HUES6 (cell line): Measurements from ENCODE around the gene RPS6KL1.
"Not testable (repeated sequence)": the region's sequence is repeated elsewhere in the genome, so short reads cannot be mapped to it uniquely, and the experiment has no call there.

Experiments
- H3K27ac ChIP-seq: 2 replicates; pipeline ENCODE4 v1.7.0; 2013; ENCODE audit warnings: low read depth, mild to moderate bottlenecking, low read length, inconsistent platforms
- H3K27me3 ChIP-seq: 2 replicates; pipeline ENCODE4 v1.6.1; 2013; ENCODE audit warnings: low read length; ENCODE audit not compliant: control insufficient read depth, insufficient read depth
- H3K36me3 ChIP-seq: 2 replicates; pipeline ENCODE4 v1.6.1; 2013; ENCODE audit warnings: low read length; ENCODE audit not compliant: control insufficient read depth, insufficient read depth
- H3K4me1 ChIP-seq: 2 replicates; pipeline ENCODE4 v1.6.1; 2013; ENCODE audit warnings: low read length; ENCODE audit not compliant: control insufficient read depth, insufficient read depth
- H3K4me3 ChIP-seq: 2 replicates; pipeline ENCODE4 v1.5.1; 2013; ENCODE audit warnings: low read depth, low read length
- H3K9ac ChIP-seq: one replicate; pipeline ENCODE4 v1.6.1; 2013; ENCODE audit warnings: mild to moderate bottlenecking, low read length
- H3K9me3 ChIP-seq: 2 replicates; pipeline ENCODE4 v1.6.1; 2013; ENCODE audit warnings: low read depth, low read length; ENCODE audit not compliant: control insufficient read depth, insufficient read depth

RPS6KL1 gene

DNA sequence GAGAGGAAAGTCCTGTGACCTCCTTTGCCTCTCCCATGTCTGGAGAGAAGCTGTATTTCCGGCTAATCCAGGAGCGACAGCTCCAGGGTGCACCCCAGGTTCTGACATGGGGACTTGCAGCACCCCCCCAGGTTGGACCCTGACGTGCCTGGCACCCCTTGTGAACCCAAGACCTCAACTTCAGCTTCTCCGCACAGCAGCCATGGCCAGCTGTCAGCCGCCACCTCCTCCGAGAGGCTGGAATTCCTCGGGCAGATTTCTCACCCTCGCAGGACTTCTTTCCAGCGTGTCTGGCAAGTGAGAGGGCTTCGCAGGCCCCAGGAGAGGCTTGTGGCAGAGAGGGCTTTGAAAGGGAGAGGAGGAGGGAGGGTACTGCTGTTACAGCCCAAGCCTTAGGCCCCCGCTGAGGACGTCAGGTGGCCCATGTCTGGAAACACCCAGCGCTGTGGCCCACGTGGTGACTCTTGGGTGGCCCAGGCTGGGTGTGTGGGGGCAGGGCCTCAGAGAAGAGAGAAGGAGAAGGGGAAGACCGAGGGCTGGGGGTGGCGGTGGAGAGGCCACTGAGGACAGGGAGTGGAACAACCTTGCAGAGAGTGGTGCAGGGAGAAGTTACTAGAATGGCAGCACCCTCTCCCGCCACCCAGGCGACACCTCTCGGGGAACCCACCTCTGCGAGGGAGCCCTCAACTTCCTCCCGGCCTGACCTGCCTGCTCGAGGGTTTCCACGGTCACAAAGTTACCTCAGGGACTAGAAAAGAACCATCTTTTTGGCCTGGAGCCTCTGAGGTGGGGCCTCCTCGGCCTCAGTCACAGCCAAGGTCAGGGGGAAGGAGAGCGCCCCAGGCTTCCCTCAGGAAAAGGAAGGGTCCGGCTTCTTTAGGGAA lies 11.7 kb upstream of the RPS6KL1 start:
- no peaks in the 10 kb centered on the region for H3K36me3 ChIP-seq

DNA sequence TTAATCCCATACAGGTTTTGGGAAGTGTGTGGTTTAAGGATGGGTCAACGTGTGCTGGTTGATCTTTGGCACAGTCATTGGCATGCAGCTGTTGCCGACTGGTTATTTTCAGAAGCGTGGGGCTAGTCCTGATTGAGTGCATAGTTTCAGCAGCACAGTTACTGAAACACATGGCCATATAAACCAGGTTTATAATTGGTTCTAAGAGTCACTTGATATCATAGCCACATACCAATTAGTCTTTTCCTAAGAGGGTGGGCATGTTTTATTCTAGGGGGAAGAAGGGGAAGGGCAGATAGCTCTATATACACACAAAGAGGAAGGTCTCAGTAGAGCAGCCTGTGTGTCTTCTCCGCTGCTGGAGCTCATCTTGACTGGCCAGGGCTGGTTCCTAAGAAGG lies 11.0 kb upstream of the RPS6KL1 start:
- Histone ChIP-seq H3K27ac (no peak overlapping the region), H3K4me1 (peaks cover 9% of the 10 kb centered on the region; the same call in 1 of the 2 replicates), H3K9me3 (no peaks in the 10 kb centered on the region), H3K36me3 (no peaks in the 10 kb centered on the region), H3K9ac (no peak overlapping the region), H3K27me3 (no peaks in the 10 kb centered on the region), H3K4me3 (no peak overlapping the region)

More for the DNA sequence above, 11.7 kb upstream of the RPS6KL1 start:
- H3K27me3 ChIP-seq, result no peaks in the 10 kb centered on the region
- no peak overlapping the region for H3K4me3 ChIP-seq
- peaks cover 10% of the 10 kb centered on the region; the same call in 1 of the 2 replicates for H3K4me1 ChIP-seq
- no peak overlapping the region for H3K9ac ChIP-seq
- H3K9me3 ChIP-seq, result no peaks in the 10 kb centered on the region
- H3K27ac ChIP-seq, result no peak overlapping the region

DNA sequence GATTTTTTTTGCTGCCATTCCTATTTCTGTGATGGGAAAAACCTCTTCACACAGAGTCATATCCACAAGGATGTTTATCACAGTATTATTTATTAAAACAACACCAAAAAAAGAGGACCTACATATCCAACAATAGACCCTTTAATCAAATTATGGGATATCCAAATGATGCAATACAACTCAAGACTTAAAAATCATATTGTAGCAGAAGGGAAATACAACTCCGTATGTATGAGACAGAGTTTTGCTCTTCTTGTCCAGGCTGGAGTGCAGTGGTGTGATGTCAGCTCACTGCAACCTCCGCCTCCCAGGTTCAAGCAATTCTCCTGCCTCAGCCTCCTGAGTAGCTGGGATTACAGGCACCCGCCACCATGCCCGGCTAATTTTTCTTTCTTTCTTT lies 9.9 kb upstream of the RPS6KL1 start:
- not testable (repeated sequence) for H3K27me3 ChIP-seq, H3K9ac ChIP-seq, H3K9me3 ChIP-seq, H3K36me3 ChIP-seq, H3K4me1 ChIP-seq, H3K4me3 ChIP-seq, H3K27ac ChIP-seq

DNA sequence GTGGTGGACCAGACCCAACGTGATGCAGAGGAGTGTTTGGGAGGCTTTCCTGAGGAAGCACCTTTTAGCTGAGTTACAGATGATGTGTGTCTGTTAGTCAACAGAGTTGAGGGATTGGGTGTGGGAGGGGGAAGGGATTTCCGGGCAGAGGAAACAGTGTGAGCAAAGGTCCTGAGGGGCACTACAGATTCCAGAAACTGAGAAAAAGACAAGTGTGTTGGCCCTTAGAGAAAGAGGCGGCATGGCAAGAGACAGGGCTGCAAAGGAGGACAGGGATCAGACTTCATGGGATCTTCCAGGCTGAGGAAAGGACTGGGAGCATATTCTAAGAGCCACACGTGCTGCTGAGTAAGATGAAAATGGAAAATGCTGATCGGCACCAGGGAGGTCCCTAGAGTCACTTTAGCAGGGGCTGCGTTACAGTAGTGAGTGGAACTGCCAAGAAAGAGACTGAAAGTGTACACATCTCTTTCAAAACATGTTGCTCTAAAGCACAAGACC lies 9.4 kb upstream of the RPS6KL1 start:
- Histone ChIP-seq H3K36me3 (no peaks in the 10 kb centered on the region), H3K27ac (no peak overlapping the region), H3K4me3 (no peak overlapping the region), H3K27me3 (no peaks in the 10 kb centered on the region), H3K9ac (no peak overlapping the region), H3K4me1 (peaks cover 9% of the 10 kb centered on the region; the same call in 1 of the 2 replicates), H3K9me3 (no peaks in the 10 kb centered on the region)

DNA sequence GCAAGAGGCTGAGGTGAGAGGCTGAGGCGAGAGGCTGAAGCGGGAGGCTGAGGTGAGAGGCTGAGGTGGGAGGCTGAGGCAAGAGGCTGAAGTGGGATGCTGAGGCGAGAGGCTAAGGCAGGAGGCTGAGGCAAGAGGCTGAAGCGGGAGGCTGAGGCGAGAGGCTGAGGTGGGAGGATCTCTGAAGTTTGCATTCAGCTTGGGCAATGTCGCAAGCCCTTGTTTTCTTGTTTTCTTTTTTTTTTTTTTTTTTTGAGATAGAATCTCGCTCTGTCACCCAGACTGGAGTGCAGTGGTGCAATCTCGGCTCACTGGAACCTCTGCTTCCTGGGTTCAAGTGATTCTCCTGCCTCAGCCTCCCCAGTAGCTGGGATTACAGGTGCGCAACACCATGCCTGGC lies 8.7 kb upstream of the RPS6KL1 start:
- H3K27ac ChIP-seq, H3K9ac ChIP-seq, H3K9me3 ChIP-seq, H3K4me3 ChIP-seq, H3K27me3 ChIP-seq, H3K4me1 ChIP-seq, H3K36me3 ChIP-seq: not testable (repeated sequence)

DNA sequence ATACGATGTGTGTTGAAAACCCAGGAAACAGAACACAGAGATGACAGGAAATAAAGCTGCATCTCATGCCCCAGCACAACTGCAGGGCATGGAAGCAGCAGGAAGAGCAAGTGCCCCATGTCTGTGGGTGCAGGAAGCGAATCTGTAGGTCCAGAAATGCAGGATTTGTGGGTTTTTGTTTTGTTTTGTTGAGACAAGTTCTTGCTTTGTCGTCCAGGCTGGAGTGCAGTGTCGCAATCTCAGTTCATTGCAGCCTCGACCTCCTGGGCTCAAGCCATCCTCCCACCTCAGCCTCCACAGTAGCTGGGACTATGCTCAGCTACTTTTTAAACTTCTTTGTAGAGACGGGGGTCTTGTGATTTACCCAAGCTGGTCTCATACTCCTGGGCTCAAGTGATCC lies 6.2 kb upstream of the RPS6KL1 start:
- H3K4me1 ChIP-seq, result no peaks in the 10 kb centered on the region; the same call in 1 of the 2 replicates

DNA sequence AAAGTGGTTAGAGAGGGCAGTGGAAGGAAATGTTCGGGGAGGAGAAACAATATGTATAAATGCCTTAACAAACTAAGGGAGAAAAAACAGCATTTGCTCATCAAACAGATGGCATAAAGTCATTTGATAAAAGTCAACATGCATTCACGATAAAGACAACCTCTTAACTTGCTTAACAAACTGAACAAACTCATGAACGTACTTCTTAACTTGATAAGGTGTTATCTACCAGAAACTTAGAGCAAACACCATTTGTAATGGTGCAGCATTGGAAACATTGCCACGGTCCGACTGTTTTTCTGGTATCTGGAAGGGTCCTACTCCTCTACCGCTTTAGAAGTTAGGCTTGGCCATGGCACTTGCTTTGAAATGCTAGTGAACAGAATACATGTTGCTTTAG lies 4.2 kb upstream of the RPS6KL1 start:
- Histone ChIP-seq H3K4me3 (no peak overlapping the region), H3K9ac (no peak overlapping the region), H3K9me3 (no peaks in the 10 kb centered on the region), H3K36me3 (no peaks in the 10 kb centered on the region), H3K4me1 (peaks cover 3% of the 10 kb centered on the region), H3K27me3 (peaks cover 3% of the 10 kb centered on the region; the same call in 1 of the 2 replicates), H3K27ac (no peak overlapping the region)

More for the DNA sequence above, 6.2 kb upstream of the RPS6KL1 start:
- Histone ChIP-seq H3K9ac (no peak overlapping the region), H3K27ac (no peak overlapping the region), H3K36me3 (no peaks in the 10 kb centered on the region), H3K9me3 (no peaks in the 10 kb centered on the region), H3K27me3 (no peaks in the 10 kb centered on the region), H3K4me3 (no peak overlapping the region)

DNA sequence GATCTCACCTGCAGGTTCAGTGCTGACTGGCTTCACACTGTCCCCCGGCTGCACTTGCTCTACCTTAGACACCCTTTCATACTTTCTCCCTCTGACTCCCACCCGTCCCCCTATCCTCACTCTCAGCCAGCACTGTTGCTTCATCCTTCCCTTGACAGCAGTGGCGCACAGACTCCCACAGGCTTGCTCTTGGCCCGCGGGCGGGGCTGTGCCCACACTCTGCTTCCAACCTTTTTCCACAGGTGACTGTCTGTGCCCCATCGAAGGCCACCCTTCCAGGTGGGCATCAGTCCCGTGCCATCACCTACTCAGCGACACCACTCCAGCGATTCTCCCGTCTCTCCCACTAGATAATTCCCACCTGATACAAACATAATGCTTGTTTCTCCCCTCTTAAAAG lies 1.0 kb upstream of the RPS6KL1 start:
- no peak overlapping the region for H3K4me3 ChIP-seq
- peaks cover 6% of the 10 kb centered on the region; the same call in 1 of the 2 replicates for H3K27me3 ChIP-seq
- H3K4me1 ChIP-seq, result peaks cover 4% of the 10 kb centered on the region
- H3K9ac ChIP-seq, result no peak overlapping the region
- no peaks in the 10 kb centered on the region for H3K9me3 ChIP-seq
- no peak overlapping the region for H3K27ac ChIP-seq
- H3K36me3 ChIP-seq, result peaks cover 4% of the 10 kb centered on the region

DNA sequence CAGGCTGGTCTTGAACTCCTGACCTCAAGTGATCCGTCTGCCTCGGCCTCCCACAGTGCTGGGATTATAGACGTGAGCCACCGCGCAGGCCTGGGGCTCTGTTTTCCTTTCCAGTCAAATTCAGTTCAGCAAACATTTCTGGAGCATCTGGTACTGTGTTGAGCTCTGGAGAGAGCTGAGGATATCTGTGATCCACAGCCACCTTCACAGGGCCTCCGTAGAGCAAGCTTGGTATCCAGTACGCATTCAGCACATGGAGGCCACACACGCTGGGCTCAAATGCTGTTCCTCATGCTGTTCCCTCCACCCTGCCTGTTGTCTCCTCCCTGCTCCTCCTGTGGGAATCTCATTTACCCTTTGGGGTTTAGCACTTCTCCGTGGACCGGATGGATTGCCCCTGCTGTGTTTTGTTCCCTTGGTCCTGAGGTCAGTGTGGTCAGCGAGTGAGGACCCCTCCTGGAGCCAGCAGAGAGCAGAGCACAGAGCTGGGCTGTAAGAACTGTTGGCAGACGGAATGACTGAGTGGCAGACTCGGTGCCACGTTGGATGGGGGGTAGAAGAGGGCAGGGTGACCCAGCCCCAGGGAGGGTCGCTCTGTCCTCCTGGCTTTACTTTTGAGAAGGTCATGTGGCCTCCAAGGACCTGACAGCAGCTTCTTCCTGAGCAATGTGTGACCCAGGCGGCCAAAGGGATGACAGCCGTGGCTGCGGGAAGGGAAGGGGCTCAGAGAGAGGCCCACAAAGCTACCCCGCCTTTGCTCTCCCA lies 891 bp downstream of the RPS6KL1 start:
- H3K4me1 ChIP-seq, result peaks cover 4% of the 10 kb centered on the region
- peak overlapping the region; percentile 84 for H3K4me3 ChIP-seq
- peak overlapping the region; percentile 64 for H3K9ac ChIP-seq
- H3K9me3 ChIP-seq, result no peaks in the 10 kb centered on the region
- H3K27me3 ChIP-seq, result peaks cover 6% of the 10 kb centered on the region; the same call in 1 of the 2 replicates
- no peak overlapping the region for H3K27ac ChIP-seq
- H3K36me3 ChIP-seq, result peaks cover 6% of the 10 kb centered on the region

DNA sequence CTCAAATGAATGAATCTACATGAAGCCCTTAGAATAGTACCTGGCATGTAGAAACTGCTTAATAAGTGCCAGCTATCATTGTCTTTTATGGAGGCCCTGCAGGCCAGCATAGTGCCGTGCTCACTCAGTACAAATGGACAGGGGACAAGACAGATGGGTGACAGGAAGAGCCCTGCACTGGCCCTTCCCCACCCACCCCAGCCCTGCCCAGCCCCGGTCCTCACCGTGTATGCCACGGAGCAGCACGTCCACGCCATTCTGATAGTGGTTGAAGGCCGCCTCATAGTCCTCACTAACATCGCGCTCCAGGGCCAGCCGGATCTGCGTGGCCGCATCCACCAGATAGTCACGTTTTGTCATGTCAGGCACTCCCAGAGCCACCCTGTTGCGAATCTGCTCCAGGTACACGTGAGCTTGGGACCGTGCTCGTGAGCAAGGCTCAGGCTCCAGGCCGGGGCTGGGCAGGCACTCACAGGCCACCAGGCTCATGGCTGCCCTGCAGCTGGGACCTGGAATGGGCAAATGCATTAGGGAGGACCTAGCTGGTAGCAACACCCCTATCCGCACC lies 1.9 kb downstream of the RPS6KL1 start:
- Histone ChIP-seq H3K36me3 (peaks cover 6% of the 10 kb centered on the region), H3K27me3 (peaks cover 6% of the 10 kb centered on the region; the same call in 1 of the 2 replicates), H3K9ac (no peak overlapping the region), H3K4me1 (peaks cover 4% of the 10 kb centered on the region), H3K9me3 (no peaks in the 10 kb centered on the region), H3K27ac (no peak overlapping the region), H3K4me3 (no peak overlapping the region)
